Activated B cell treated with CpG ODN at 0.5 μM for 24 hours (primary cell): ENCODE measurements around the gene GAK. TPM values are rescaled to one million over a fixed set of nuclear protein-coding genes. Genes with fewer than 3 reads are reported as not detected.

Experiments
- ATAC-seq: fragments of 200-7000 bp; cut with Tn5 transposase; one replicate; pipeline ENCODE4 v1.10.0; 2021; ENCODE audit warnings: low read depth, mild to moderate bottlenecking, moderate library complexity
- CTCF ChIA-PET: fragments of 350-600 bp; sonication (Branson Sonifier 250); formaldehyde crosslinking; loops from one replicate; lab custom pipeline; 2021; ENCODE audit warnings: antibody characterized with exemption; lab: Charles Lee
- POLR2A ChIA-PET: fragments of 350-600 bp; sonication (Branson Sonifier 250); formaldehyde crosslinking; loops from one replicate; lab custom pipeline; 2021; ENCODE audit warnings: antibody characterized with exemption; lab: Charles Lee
- DNase-seq: peaks from one replicate; pipeline ENCODE4 v3.0.0; 2022
- H3K27ac Mint-ChIP-seq: one replicate; pipeline ENCODE4 v1.8.0; 2020; ENCODE audit warnings: mixed read lengths
- H3K27me3 Mint-ChIP-seq: one replicate; pipeline ENCODE4 v1.8.0; 2021; ENCODE audit warnings: mixed read lengths
- H3K36me3 Mint-ChIP-seq: one replicate; pipeline ENCODE4 v1.8.0; 2021; ENCODE audit warnings: low read depth, mixed read lengths
- H3K4me1 Mint-ChIP-seq: one replicate; pipeline ENCODE4 v1.8.0; 2021; ENCODE audit warnings: mixed read lengths
- H3K4me3 Mint-ChIP-seq: one replicate; pipeline ENCODE4 v1.8.0; 2020; ENCODE audit warnings: mild to moderate bottlenecking, mixed read lengths
- H3K9me3 Mint-ChIP-seq: one replicate; pipeline ENCODE4 v1.8.0; 2020; ENCODE audit warnings: mixed read lengths
- intact Hi-C: fragments of 100-400 bp; cut with micrococcal nuclease; formaldehyde crosslinking; loops from one replicate; pipeline ENCODE4 v1.15.1; 2024
- total RNA-seq: library from RNA; stranded (reverse); gene quantifications from 2 replicates; pipeline ENCODE4 v1.2.3, GENCODE V29; 2022
- TF ChIP-seq, protein P1 (sequence below): fragments of 200-600 bp; IDR thresholded peaks from one replicate; pipeline ENCODE4 v1.8.0; 2022; ENCODE audit warnings: antibody characterized with exemption, mild to moderate bottlenecking

GAK gene
- total RNA-seq, 1 donor from 2014 or later: 172 TPM

GRCh38 chr4:839675-840443, 92.3 kb downstream of the GAK start:
- Mint-ChIP-seq H3K4me3 (no peak overlapping the region), H3K4me1 (no peaks in the 10 kb centered on the region), H3K27ac (no peak overlapping the region), H3K36me3 (peaks cover 16% of the 10 kb centered on the region), H3K9me3 (peaks cover 14% of the 10 kb centered on the region), H3K27me3 (no peaks in the 10 kb centered on the region)
- TF ChIP-seq, protein P1, sequence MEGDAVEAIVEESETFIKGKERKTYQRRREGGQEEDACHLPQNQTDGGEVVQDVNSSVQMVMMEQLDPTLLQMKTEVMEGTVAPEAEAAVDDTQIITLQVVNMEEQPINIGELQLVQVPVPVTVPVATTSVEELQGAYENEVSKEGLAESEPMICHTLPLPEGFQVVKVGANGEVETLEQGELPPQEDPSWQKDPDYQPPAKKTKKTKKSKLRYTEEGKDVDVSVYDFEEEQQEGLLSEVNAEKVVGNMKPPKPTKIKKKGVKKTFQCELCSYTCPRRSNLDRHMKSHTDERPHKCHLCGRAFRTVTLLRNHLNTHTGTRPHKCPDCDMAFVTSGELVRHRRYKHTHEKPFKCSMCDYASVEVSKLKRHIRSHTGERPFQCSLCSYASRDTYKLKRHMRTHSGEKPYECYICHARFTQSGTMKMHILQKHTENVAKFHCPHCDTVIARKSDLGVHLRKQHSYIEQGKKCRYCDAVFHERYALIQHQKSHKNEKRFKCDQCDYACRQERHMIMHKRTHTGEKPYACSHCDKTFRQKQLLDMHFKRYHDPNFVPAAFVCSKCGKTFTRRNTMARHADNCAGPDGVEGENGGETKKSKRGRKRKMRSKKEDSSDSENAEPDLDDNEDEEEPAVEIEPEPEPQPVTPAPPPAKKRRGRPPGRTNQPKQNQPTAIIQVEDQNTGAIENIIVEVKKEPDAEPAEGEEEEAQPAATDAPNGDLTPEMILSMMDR: no peak
- no peak for DNase-seq
- no peak for ATAC-seq
- ChIA-PET CTCF (no interaction called here), POLR2A (no interaction called here)
- intact Hi-C loops: no loop called here

DNA sequence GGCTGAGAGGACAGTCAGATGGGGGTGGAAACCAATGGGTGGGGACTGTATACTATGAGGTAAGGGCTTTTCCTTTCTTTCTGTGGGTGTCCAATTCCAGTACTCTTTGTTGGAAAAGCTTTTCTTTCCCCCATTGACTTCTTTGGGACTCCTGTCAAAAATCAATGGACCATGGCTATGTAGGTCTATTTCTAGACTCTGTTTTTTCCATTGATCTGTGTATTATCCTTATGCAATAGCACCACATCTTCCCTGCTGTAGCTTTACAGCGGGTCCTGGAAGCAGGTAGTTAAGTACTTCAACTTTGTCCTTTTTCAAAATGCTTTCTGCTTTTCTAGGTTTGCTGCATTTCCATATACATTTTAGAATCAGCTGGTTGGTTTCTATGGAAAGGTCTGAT, 94.3 kb downstream of the GAK start:
- POLR2A ChIA-PET: no interaction called here
- TF ChIP-seq, protein P1: no peak
- H3K36me3 Mint-ChIP-seq: peaks cover 14% of the 10 kb centered on the region
- CTCF ChIA-PET: no interaction called here
- H3K4me3 Mint-ChIP-seq: no peak overlapping the region
- peaks cover 11% of the 10 kb centered on the region for H3K9me3 Mint-ChIP-seq
- peaks cover 3% of the 10 kb centered on the region for H3K4me1 Mint-ChIP-seq
- H3K27ac Mint-ChIP-seq: no peak overlapping the region
- ATAC-seq: no peak
- intact Hi-C loops: no loop called here
- no peak for DNase-seq
- no peaks in the 10 kb centered on the region for H3K27me3 Mint-ChIP-seq

DNA sequence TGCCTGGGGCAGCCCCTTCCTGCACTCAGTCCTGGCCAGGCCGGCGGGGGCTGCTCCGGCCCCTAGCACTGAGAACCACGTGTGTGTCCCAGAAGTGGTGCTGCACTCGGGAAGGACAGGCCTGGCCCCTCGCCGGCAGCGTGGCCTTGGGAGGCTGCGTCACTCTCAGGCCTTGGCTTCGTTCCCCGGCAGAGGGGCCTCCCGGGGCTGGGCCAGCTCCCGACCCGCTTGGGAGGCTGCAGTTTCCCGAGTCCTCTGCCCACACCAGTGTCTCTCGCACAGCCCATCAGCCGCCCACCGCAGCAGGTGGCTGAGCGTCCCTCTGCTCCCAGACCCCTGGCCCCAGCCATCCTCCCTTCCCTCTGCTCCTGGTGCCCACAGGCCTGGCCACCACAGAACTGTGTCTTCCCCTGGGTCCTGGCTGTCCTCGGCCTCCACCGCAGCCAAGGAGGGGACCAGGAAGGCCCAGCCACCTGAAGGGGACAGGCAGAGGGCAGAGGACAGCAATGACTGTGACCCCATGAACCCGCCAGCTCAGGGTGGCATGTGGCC, 95.3 kb downstream of the GAK start:
- H3K27ac Mint-ChIP-seq: no peak overlapping the region
- no peak for ATAC-seq

DNA sequence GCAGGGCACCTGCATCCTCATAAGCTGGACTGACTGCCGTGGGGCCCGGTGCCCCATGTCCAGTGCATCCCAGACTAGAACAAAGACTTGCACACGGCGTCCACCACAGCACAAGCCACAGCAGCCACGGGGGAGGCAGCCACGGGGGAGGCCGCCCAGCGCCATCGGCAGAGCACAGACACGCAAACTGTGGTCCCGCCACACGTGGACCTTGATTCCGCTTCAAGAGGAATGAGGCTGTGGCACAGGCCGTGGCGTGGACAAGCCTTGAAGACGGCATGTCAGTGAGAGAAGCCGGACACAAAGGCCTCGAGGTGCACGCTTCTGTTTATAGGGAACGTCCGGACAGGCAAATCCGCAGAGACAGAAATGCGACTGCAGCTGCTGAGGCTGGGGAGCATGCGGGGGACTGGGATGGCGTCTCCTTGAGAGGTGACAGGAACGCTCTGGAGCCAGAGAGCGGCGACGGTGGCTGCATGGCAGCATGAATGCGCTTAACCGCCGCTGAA, 96.1 kb downstream of the GAK start:
- intact Hi-C loops: no loop called here
- CTCF ChIA-PET: no interaction called here

More for the DNA sequence above, 95.3 kb downstream of the GAK start:
- ChIA-PET POLR2A (no interaction called here), CTCF (no interaction called here)
- Mint-ChIP-seq H3K9me3 (peaks cover 11% of the 10 kb centered on the region), H3K36me3 (peaks cover 9% of the 10 kb centered on the region), H3K4me3 (no peak overlapping the region), H3K27me3 (no peaks in the 10 kb centered on the region), H3K4me1 (peaks cover 3% of the 10 kb centered on the region)
- TF ChIP-seq, protein P1: no peak
- intact Hi-C loops: no loop called here
- no peak for DNase-seq

More for the DNA sequence above, 96.1 kb downstream of the GAK start:
- H3K27ac Mint-ChIP-seq: no peak overlapping the region
- DNase-seq: no peak
- POLR2A ChIA-PET: no interaction called here
- H3K4me3 Mint-ChIP-seq: no peak overlapping the region
- H3K36me3 Mint-ChIP-seq: peaks cover 6% of the 10 kb centered on the region
- no peaks in the 10 kb centered on the region for H3K27me3 Mint-ChIP-seq
- no peak for ATAC-seq
- peaks cover 13% of the 10 kb centered on the region for H3K9me3 Mint-ChIP-seq
- H3K4me1 Mint-ChIP-seq: peaks cover 3% of the 10 kb centered on the region
- TF ChIP-seq, protein P1: no peak
